ENCODE data around the gene RSPH1. TPM values are rescaled to one million over a fixed set of nuclear protein-coding genes. Genes with fewer than 3 reads are reported as not detected.

Gene RSPH1
- total RNA-seq, 1 donor from 2014 or later = not detected

GRCh38 chr21:42514883-42515228 is 18.8 kb upstream of the RSPH1 start:
- intact Hi-C loops (cut with micrococcal nuclease) = loop anchor here (1.0 to 5.0 kb wide), 4 partner anchors 12 to 362 kb away; partner anchors contain the start of genes RSPH1 and WDR4

- intact Hi-C loops (cut with micrococcal nuclease) = loop anchor here (1.0 to 5.0 kb wide), 4 partner anchors 13 to 363 kb away; partner anchors contain the start of genes RSPH1 and WDR4
Measured at GRCh38 chr21:42513985-42514882, 18.2 kb upstream of the RSPH1 start.

- intact Hi-C loops (cut with micrococcal nuclease) = loop anchor here (5.0 kb wide), 2 partner anchors 276 to 364 kb away; partner anchors contain the start of gene WDR4
Measured at GRCh38 chr21:42513151-42513984, 17.3 kb upstream of the RSPH1 start, which contains the start of gene SLC37A1. Gene SLC37A1 (plus strand): TSS chr21:42513852. CDS start chr21:42518455, 4,603 bp downstream.

GRCh38 chr21:42512346-42513034 is 16.5 kb upstream of the RSPH1 start:
- intact Hi-C loops (cut with micrococcal nuclease) = loop anchor here (5.0 kb wide), 2 partner anchors 275 to 365 kb away; partner anchors contain the start of gene WDR4

DNA sequence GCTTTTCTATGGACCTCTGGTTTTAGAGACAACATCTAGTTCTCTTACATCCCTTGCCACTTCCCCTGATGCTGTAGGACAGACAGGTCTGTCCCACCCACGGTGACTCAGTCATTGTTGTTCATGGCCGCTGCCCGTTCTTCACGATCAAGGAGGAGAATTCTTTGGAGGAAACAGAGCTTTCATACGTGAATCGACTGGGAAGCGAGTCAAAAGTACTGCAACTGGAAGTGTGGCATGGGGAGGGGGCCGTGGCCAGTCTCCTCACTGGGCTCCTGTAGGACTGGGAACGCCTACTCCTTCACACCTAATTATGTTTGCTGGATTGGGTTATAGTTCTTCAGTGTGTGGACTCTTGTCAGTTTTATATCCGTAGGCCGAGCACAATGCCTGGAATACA is 13.2 kb upstream of the RSPH1 start:
- intact Hi-C loops (cut with micrococcal nuclease) = no loop called here

- intact Hi-C loops (cut with micrococcal nuclease) = no loop called here
Measured at GRCh38 chr21:42508371-42508770, 12.3 kb upstream of the RSPH1 start.

DNA sequence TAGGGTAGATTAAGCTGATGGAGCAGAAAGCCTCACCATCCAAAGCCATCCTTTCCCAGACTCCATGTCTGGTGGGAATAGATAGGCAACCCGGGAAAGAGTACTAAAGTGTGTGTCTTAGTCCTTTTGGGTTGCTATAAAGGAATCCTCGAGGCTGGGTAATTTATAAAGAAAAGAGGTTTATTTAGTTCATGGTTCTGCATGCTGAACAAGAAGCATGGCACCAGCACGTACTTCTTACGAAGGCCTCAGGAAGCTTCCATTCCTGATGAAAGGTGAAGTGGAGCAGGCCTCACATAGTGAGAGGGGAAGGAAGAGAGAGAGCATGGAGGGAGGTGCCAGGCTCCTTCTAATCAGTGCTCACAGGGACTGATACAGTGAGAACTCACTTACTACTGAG is 11.4 kb upstream of the RSPH1 start:
- intact Hi-C loops (cut with micrococcal nuclease) = no loop called here

GRCh38 chr21:42505090-42505726 is 9.2 kb upstream of the RSPH1 start:
- intact Hi-C loops (cut with micrococcal nuclease) = no loop called here

GRCh38 chr21:42503711-42504110 is 7.7 kb upstream of the RSPH1 start:
- intact Hi-C loops (cut with micrococcal nuclease) = no loop called here

GRCh38 chr21:42500736-42501135 is 4.7 kb upstream of the RSPH1 start:
- intact Hi-C loops (cut with micrococcal nuclease) = no loop called here

DNA sequence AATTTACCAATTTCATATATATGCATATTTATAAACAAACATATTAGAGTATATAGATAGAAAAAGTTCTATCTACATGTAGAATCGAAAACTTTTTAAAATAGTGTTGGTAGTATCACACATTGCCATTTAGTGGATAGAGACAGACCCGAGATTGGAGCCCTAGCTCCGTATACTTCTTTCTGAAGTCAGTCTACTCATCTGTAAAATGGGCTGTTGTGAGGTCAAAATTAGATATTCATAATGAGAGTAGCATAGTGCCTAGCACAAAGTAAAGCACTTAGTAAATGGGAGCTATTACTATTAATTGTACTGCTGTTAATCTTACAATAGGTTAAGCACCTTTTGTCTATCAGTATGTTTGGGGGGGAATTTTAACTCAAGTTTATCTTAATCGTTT is 4.2 kb upstream of the RSPH1 start:
- intact Hi-C loops (cut with micrococcal nuclease) = no loop called here

- intact Hi-C loops (cut with micrococcal nuclease) = loop anchor here (5.0 kb wide), 1 partner anchor 97 kb away; the partner anchor contains the start of gene UBASH3A
Measured at GRCh38 chr21:42499444-42500112, 3.6 kb upstream of the RSPH1 start.

DNA sequence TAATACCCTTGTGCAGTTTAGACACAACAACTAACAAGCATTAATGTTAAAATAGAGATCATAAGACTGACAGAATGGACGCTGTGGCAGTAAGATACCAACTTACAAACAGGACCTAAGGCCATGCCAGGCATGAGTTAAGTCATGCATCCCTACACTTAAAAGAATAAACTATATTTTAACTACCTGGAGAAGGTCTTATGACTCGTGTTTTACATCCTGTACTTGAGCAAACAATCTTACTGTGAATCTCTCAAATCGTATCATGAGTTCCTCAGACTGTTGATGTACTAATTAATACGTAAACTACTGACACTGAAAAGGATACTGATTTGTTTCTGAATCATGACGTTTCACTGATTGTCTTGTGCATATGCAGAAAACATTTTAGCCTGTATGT is 2.0 kb upstream of the RSPH1 start:
- intact Hi-C loops (cut with micrococcal nuclease) = loop anchor here (5.0 kb wide), 1 partner anchor 96 kb away; the partner anchor contains the start of gene UBASH3A

DNA sequence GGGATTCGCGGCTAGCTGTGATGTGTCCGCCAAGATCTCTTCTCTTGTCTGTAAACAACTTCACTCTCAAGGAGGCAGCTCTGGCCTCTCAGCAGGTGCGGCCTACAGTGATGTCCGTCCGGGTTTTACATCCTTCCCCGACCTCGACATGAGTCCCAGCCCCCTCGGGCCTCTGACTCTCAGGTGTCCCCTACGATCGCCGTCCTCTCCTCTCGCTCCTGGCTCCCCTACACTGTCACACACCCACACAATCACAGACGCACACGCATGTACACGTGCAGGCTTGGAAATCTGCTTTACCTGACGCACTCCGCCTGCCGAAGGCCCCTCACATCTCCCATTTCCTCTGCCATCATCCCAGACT is 797 bp upstream of the RSPH1 start:
- intact Hi-C loops (cut with micrococcal nuclease) = loop anchor here (1.0 to 5.0 kb wide), 5 partner anchors 17 to 477 kb away; partner anchors contain the start of genes PKNOX1 and UBASH3A

GRCh38 chr21:42495765-42496119 is 282 bp downstream of the RSPH1 start:
- intact Hi-C loops (cut with micrococcal nuclease) = loop anchor here (1.0 to 5.0 kb wide), 5 partner anchors 19 to 479 kb away; partner anchors contain the start of genes PKNOX1 and UBASH3A

GRCh38 chr21:42495027-42495426 is 997 bp downstream of the RSPH1 start:
- intact Hi-C loops (cut with micrococcal nuclease) = loop anchor here (5.0 kb wide), 1 partner anchor 93 kb away; the partner anchor contains the start of gene UBASH3A

GRCh38 chr21:42493109-42494060 is 2.6 kb downstream of the RSPH1 start:
- intact Hi-C loops (cut with micrococcal nuclease) = no loop called here

- intact Hi-C loops (cut with micrococcal nuclease) = no loop called here
Measured at GRCh38 chr21:42492201-42492600, 3.8 kb downstream of the RSPH1 start.

DNA sequence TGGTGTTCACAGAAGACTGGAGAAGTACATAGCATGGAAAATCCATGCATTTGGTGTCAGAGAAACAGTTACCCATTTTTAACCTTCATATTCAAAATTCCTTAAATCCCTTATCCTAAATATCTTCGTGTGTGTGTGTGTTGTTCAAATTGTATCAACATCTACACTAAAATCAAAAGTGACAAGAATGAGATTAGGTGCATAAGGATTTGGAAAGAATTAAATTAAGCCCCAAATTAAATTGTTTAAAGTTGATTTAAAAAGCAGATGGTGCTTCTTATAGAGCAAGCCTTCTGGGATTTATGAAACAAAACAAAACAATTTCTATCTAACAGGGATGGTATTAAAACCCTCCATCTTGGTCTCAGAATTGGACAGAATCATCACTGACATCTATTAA is 4.7 kb downstream of the RSPH1 start:
- intact Hi-C loops (cut with micrococcal nuclease) = no loop called here
